Neural crest cell (in vitro differentiated cells): Measurements from ENCODE around the gene NELL2. TPM values are rescaled to one million over a fixed set of nuclear protein-coding genes. Genes with fewer than 3 reads are reported as not detected.

Experiments used
- DNase-seq: peaks from one replicate; pipeline ENCODE4 v3.0.0; 2021; ENCODE audit warnings: low read depth, mixed read lengths, low spot score
- H3K27ac Mint-ChIP-seq: one replicate; pipeline ENCODE4 v1.8.0; 2021; ENCODE audit warnings: mild to moderate bottlenecking, mixed read lengths; ENCODE audit not compliant: unreplicated experiment
- H3K27me3 Mint-ChIP-seq: 2 replicates; pipeline ENCODE4 v1.8.0; 2021; ENCODE audit warnings: low read depth, mild to moderate bottlenecking, mixed read lengths
- H3K36me3 Mint-ChIP-seq: 2 replicates; pipeline ENCODE4 v1.8.0; 2021; ENCODE audit warnings: low read depth, mild to moderate bottlenecking, mixed read lengths
- H3K4me1 Mint-ChIP-seq: 2 replicates; pipeline ENCODE4 v1.8.0; 2021; ENCODE audit warnings: mixed read lengths
- H3K4me3 Mint-ChIP-seq: one replicate; pipeline ENCODE4 v1.8.0; 2021; ENCODE audit warnings: mild to moderate bottlenecking, mixed read lengths
- H3K9me3 Mint-ChIP-seq: 2 replicates; pipeline ENCODE4 v1.8.0; 2021; ENCODE audit warnings: mixed read lengths
- total RNA-seq: library from RNA; stranded (reverse); gene quantifications from 2 replicates; pipeline ENCODE4 v1.2.1, GENCODE V29; 2021
- TF ChIP-seq, protein P1 (sequence below): fragments of 200-600 bp; sonication (generic); conservative IDR thresholded peaks from 2 replicates; pipeline ENCODE4 v1.5.0; 2021; ENCODE audit warnings: antibody characterized with exemption, mild to moderate bottlenecking

NELL2 gene
- total RNA-seq, 1 donor from 2014 or later: 101 TPM

DNA sequence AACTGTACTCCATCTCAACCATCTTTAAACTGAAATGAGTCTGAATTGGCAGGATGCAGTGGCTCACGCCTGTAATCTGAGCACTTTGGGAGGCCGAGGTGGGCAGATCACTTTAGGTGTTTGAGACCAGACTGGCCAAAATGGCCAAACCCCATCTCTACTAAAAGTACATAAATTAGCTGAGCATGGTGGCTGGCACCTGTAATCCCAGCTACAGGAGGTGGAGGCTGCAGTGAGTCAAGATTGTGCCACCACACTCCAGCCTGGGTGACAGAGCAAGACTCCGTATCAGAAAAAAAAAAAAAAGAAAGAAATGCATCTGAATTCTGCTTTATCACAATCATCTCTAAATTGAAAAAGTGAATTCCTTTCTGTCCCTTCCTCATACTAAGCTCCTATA is 110.3 kb downstream of the NELL2 start:
- H3K27me3 Mint-ChIP-seq: no peaks in the 10 kb centered on the region
- H3K4me3 Mint-ChIP-seq: no peak overlapping the region
- peaks cover 15% of the 10 kb centered on the region for H3K4me1 Mint-ChIP-seq
- H3K27ac Mint-ChIP-seq: no peak overlapping the region
- TF ChIP-seq, protein P1, sequence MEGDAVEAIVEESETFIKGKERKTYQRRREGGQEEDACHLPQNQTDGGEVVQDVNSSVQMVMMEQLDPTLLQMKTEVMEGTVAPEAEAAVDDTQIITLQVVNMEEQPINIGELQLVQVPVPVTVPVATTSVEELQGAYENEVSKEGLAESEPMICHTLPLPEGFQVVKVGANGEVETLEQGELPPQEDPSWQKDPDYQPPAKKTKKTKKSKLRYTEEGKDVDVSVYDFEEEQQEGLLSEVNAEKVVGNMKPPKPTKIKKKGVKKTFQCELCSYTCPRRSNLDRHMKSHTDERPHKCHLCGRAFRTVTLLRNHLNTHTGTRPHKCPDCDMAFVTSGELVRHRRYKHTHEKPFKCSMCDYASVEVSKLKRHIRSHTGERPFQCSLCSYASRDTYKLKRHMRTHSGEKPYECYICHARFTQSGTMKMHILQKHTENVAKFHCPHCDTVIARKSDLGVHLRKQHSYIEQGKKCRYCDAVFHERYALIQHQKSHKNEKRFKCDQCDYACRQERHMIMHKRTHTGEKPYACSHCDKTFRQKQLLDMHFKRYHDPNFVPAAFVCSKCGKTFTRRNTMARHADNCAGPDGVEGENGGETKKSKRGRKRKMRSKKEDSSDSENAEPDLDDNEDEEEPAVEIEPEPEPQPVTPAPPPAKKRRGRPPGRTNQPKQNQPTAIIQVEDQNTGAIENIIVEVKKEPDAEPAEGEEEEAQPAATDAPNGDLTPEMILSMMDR: no peak
- DNase-seq: no peak
- H3K36me3 Mint-ChIP-seq: peaks cover 11% of the 10 kb centered on the region
- no peaks in the 10 kb centered on the region for H3K9me3 Mint-ChIP-seq

DNA sequence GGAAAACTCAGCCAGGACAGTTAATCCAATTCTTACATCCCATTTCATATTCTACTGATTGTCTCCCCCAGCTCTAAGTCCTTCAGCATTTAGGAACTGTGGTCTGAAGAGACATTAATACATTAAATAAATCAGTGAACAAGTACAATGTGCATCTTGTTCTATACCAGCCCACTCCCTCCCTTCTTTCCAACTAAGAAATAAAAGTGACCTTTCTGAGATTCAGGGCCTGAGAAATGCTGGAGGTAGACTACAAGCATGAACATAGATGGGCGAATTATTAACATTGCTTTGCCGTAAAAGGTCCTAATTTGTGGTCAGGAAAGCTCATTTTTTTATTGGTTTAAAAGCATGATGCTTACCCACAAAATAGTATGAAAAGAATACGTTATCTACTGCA is 113.1 kb downstream of the NELL2 start:
- TF ChIP-seq, protein P1: no peak
- H3K9me3 Mint-ChIP-seq: no peaks in the 10 kb centered on the region
- no peak overlapping the region for H3K4me3 Mint-ChIP-seq
- no peak for DNase-seq
- H3K27me3 Mint-ChIP-seq: no peaks in the 10 kb centered on the region
- peaks cover 20% of the 10 kb centered on the region for H3K36me3 Mint-ChIP-seq
- peaks cover 15% of the 10 kb centered on the region for H3K4me1 Mint-ChIP-seq
- H3K27ac Mint-ChIP-seq: no peak overlapping the region

DNA sequence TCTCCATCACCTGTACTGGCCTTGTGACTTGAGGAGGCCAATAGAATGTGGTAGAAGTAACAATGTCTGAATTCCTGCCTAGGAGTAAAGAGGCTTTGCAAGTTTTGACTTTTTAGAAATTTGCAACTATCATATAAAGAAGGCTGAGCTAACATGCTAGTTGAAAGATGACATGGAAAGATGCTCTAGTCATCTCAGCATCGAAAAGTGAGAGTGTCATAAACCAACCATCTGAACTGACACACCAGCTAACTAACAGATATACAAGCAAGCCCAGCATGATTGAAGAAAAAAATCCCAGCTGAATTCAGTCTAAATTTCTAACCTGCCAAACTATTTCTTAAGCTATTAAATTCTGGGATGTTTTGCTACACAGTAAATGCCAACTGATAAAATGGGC is 116.8 kb downstream of the NELL2 start:
- peaks cover 12% of the 10 kb centered on the region for H3K4me1 Mint-ChIP-seq
- H3K27me3 Mint-ChIP-seq: no peaks in the 10 kb centered on the region
- H3K9me3 Mint-ChIP-seq: no peaks in the 10 kb centered on the region
- no peak overlapping the region for H3K27ac Mint-ChIP-seq
- H3K4me3 Mint-ChIP-seq: no peak overlapping the region
- DNase-seq: no peak
- peaks cover 20% of the 10 kb centered on the region for H3K36me3 Mint-ChIP-seq
- TF ChIP-seq, protein P1: no peak

DNA sequence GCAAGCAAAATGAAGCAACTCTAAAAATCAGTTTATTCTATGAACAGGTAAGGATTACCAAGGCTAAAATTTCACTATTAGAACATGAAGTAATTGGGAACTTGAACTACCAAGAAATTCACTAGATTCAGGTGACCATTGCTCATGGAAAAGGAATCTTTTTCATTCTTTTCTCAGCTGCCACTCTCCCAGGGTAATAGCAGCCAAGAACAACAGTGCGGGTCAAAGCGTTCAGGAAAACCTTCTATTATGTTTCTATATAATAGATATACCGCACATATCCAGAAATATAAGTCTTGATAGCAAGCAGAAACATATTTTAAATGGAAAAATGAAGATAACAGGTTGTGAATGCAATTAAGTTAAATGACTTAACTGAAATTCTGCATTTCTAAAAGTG is 125.6 kb downstream of the NELL2 start:
- H3K27ac Mint-ChIP-seq: no peak overlapping the region
- H3K27me3 Mint-ChIP-seq: no peaks in the 10 kb centered on the region
- peaks cover 2% of the 10 kb centered on the region for H3K9me3 Mint-ChIP-seq
- H3K4me3 Mint-ChIP-seq: no peak overlapping the region
- TF ChIP-seq, protein P1: no peak
- peaks cover 16% of the 10 kb centered on the region for H3K4me1 Mint-ChIP-seq
- H3K36me3 Mint-ChIP-seq: peaks cover 7% of the 10 kb centered on the region
- DNase-seq: no peak

DNA sequence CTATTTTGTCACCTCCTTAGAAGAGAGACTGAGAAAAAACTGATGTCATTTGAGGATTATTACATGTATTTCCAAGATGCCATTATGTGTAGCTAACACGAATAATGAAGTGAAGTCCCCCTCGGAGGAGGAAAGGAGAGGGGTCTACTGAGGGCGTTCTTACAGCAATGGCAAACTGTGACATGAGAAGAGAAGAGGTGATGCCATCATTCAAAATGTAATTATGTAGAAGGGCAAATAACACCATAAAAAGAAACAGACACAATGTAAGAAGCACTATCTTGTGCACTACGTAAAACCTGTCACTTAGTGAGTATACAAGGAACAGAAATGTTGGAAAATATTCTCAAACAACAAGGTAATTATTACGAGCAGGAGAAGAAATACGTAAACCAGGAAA is 126.5 kb downstream of the NELL2 start:
- no peaks in the 10 kb centered on the region for H3K27me3 Mint-ChIP-seq
- H3K27ac Mint-ChIP-seq: peak overlapping the region; percentile 66
- H3K9me3 Mint-ChIP-seq: peaks cover 2% of the 10 kb centered on the region
- H3K4me1 Mint-ChIP-seq: peaks cover 16% of the 10 kb centered on the region
- H3K4me3 Mint-ChIP-seq: no peak overlapping the region
- peaks cover 9% of the 10 kb centered on the region for H3K36me3 Mint-ChIP-seq
- no peak for DNase-seq
- TF ChIP-seq, protein P1: no peak
